ENCODE data around the gene WDR83. TPM values are rescaled to one million over a fixed set of nuclear protein-coding genes. Genes with fewer than 3 reads are reported as not detected.

WDR83 gene
- total RNA-seq, 4 donors from 2014 or later, result 10.0 to 19.7 (median 13.9) TPM

GRCh38 chr19:12646551-12646950 lies 20.1 kb upstream of the WDR83 start:
- Histone ChIP-seq H3K36me3 (peaks cover 0 to 7% (median 0%) of the 10 kb centered on the region in 4 donors), H3K27me3 (no peaks in the 10 kb centered on the region), H3K4me3 (no peak overlapping the region), H3K4me1 (peaks cover 11 to 22% (median 15%) of the 10 kb centered on the region in 4 donors), H3K9me3 (no peaks in the 10 kb centered on the region), H3K27ac (replicated peaks in 1 of 4) (no peak overlapping the region)
- no peak for DNase-seq (ENCODE audit: extremely low spot score)
- intact Hi-C loops (cut with DNase I), result no loop called here
- TF ChIP-seq CTCF (IDR thresholded peaks at IDR 0.05) (no peak), EP300 (IDR thresholded peaks at IDR 0.05) (no peak), POLR2A (IDR thresholded peaks at IDR 0.05; ENCODE audit: low read depth) (no peak), POLR2AphosphoS5 (IDR thresholded peaks at IDR 0.05) (no peak)
- 86% methylated on average over 10 of the region's 10 CpGs for WGBS

- Histone ChIP-seq H3K36me3 (peaks cover 0 to 12% (median 0%) of the 10 kb centered on the region in 4 donors), H3K27ac (replicated peaks in 1 of 4) (peak overlapping the region in 3 of 4 donors; percentile 1 to 33 (median 27))
These were observed 19.6 kb upstream of the WDR83 start for GRCh38 chr19:12647047-12647446.

GRCh38 chr19:12647490-12648071 lies 19.0 kb upstream of the WDR83 start:
- intact Hi-C loops (cut with DNase I), result no loop called here
- WGBS, result 7% methylated on average over 27 of the region's 31 CpGs
- H3K4me3 ChIP-seq, result peak overlapping the region; percentile 44 to 62 (median 48)
- H3K27me3 ChIP-seq, result no peaks in the 10 kb centered on the region
- H3K9me3 ChIP-seq, result no peaks in the 10 kb centered on the region
- peak overlapping the region in 3 of 4 donors; percentile 1 to 33 (median 27) for H3K27ac ChIP-seq (replicated peaks in 1 of 4)
- H3K4me1 ChIP-seq, result peaks cover 11 to 22% (median 15%) of the 10 kb centered on the region in 4 donors
- DNase-seq (ENCODE audit: extremely low spot score), result no peak
- TF ChIP-seq CTCF (IDR thresholded peaks at IDR 0.05) (no peak), POLR2AphosphoS5 (IDR thresholded peaks at IDR 0.05) (no peak), EP300 (IDR thresholded peaks at IDR 0.05) (no peak), POLR2A (IDR thresholded peaks at IDR 0.05; ENCODE audit: low read depth) (no peak)
- H3K36me3 ChIP-seq, result peaks cover 0 to 18% (median under 1%) of the 10 kb centered on the region in 4 donors

More at GRCh38 chr19:12647047-12647446, 19.6 kb upstream of the WDR83 start:
- TF ChIP-seq POLR2AphosphoS5 (IDR thresholded peaks at IDR 0.05) (no peak), CTCF (IDR thresholded peaks at IDR 0.05) (no peak), EP300 (IDR thresholded peaks at IDR 0.05) (no peak), POLR2A (IDR thresholded peaks at IDR 0.05; ENCODE audit: low read depth) (no peak)
- Histone ChIP-seq H3K9me3 (no peaks in the 10 kb centered on the region), H3K4me3 (peak overlapping the region in 3 of 4 donors; percentile 46 to 62 (median 51)), H3K27me3 (no peaks in the 10 kb centered on the region), H3K4me1 (peaks cover 11 to 22% (median 15%) of the 10 kb centered on the region in 4 donors)
- DNase-seq (ENCODE audit: extremely low spot score), result no peak
- 77% methylated on average over 8 of the region's 8 CpGs for WGBS
- intact Hi-C loops (cut with DNase I), result no loop called here

- H3K27me3 ChIP-seq, result no peaks in the 10 kb centered on the region
- 14% methylated on average over 21 of the region's 29 CpGs for WGBS
- H3K27ac ChIP-seq (replicated peaks in 1 of 4), result peak overlapping the region in 1 of 4 donors; percentile 33
- H3K4me1 ChIP-seq, result peaks cover 11 to 22% (median 15%) of the 10 kb centered on the region in 4 donors
- no peaks in the 10 kb centered on the region for H3K9me3 ChIP-seq
- TF ChIP-seq CTCF (IDR thresholded peaks at IDR 0.05) (peak; percentile 22 to 40 (median 25)), POLR2A (IDR thresholded peaks at IDR 0.05; ENCODE audit: low read depth) (no peak)
- peak overlapping the region; percentile 44 to 62 (median 48) for H3K4me3 ChIP-seq
- peaks cover 0 to 20% (median 2%) of the 10 kb centered on the region in 4 donors for H3K36me3 ChIP-seq
- intact Hi-C loops (cut with DNase I), result no loop called here
- no peak for DNase-seq (ENCODE audit: extremely low spot score)
These were observed 18.5 kb upstream of the WDR83 start for GRCh38 chr19:12648088-12648487.
